ENCODE results near the gene ZFYVE21. TPM values are rescaled to one million over a fixed set of nuclear protein-coding genes. Genes with fewer than 3 reads are reported as not detected.
A peak's percentile ranks its signal among the peaks of the same experiment; 100 is the strongest.

Gene ZFYVE21
- total RNA-seq, 4 donors from 2014 or later = 168 to 190 (median 177) TPM

DNA sequence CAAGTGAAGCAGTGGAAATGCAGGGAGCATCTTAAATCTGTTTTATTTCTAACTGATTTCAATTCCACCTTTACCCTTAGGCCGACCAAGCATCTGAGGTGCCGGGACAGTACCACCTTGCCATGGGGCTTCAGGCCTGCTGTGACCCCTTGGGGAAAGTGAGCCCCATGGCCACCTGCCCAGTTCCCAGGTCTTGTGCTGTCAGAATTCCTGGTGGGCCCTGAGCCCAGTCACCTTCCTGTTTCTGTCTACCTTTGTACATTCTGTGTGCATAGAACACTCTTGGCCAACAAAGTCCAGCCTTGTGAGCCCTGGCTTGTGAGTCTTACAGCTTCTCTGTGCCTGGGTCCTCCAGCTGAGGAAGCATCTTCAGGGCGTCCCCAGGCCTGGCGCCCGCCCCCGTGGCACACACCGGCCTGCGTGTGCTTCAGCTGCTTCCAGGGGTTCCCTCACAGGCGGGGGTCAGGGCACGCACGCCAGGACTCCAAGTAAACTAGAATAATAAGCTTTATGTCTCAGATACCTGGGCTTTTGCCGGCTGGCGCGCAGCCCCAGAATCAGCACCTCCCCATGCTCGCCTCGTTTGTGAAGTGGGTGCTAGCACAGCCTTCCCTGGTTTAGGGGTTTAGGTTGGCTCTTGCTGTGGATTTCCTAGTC is 10.3 kb downstream of the ZFYVE21 start:
- H3K27ac ChIP-seq = no peak overlapping the region
- peaks cover 48% of the 10 kb centered on the region for H3K36me3 ChIP-seq
- no peaks in the 10 kb centered on the region for H3K27me3 ChIP-seq
- no peaks in the 10 kb centered on the region for H3K9me3 ChIP-seq
- H3K4me3 ChIP-seq = no peak overlapping the region
- WGBS = 86% methylated on average over 6 of the region's 16 CpGs
- TF ChIP-seq EP300 (IDR thresholded peaks at IDR 0.05) = no peak
- TF ChIP-seq, protein P1, sequence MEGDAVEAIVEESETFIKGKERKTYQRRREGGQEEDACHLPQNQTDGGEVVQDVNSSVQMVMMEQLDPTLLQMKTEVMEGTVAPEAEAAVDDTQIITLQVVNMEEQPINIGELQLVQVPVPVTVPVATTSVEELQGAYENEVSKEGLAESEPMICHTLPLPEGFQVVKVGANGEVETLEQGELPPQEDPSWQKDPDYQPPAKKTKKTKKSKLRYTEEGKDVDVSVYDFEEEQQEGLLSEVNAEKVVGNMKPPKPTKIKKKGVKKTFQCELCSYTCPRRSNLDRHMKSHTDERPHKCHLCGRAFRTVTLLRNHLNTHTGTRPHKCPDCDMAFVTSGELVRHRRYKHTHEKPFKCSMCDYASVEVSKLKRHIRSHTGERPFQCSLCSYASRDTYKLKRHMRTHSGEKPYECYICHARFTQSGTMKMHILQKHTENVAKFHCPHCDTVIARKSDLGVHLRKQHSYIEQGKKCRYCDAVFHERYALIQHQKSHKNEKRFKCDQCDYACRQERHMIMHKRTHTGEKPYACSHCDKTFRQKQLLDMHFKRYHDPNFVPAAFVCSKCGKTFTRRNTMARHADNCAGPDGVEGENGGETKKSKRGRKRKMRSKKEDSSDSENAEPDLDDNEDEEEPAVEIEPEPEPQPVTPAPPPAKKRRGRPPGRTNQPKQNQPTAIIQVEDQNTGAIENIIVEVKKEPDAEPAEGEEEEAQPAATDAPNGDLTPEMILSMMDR (IDR thresholded peaks at IDR 0.05) = no peak
- DNase-seq (ENCODE audit: low spot score in 2 of 2) = no peak
- H3K4me1 ChIP-seq = peaks cover 63% of the 10 kb centered on the region

DNA sequence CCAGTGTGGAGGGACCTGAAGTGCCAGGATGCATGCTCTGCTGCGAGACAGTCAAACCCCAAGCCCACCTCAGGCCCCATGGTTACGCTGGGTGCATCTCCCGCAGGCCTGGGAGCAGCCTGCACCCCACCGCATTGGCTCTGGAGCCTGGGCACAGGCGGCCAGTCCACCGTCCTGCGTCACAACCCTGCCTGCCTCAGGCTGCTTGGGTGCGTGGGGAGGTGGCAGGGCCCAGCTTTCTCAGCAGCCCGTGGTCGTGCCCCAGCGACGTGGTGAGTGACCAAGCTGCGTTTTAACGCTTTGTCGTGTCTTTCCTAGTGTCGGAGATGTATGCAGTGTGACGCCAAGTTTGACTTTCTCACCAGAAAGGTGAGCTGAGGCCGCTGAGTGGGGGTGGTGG is 10.9 kb downstream of the ZFYVE21 start:
- H3K4me1 ChIP-seq = peaks cover 57% of the 10 kb centered on the region

DNA sequence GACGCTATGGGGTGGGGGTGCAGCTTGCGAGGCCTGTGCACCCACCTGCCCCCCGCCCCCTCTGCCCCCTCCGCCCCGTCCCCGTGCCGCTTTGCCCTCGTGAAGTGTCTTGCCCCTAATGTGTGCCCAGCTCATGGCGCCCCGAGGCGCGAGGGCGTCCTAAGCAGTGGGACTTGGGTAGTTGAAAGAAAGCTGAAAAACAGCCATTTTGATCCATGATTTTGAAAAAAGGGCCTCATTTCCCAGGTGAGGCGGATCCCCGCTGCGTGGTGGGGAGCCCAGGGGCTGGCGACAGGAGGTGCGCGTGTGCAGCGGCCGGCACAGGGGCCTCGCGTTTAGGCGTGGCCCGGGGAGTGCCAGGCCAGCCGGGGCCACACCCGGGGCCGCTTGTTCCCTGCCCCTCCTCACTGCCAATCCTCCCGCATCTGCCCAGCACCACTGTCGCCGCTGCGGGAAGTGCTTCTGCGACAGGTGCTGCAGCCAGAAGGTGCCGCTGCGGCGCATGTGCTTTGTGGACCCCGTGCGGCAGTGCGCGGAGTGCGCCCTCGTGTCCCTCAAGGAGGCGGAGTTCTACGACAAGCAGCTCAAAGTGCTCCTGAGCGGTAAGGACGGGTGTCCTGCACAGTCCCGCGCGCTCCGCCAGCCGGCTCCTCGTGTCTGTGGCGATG is 11.8 kb downstream of the ZFYVE21 start:
- H3K36me3 ChIP-seq = peaks cover 54% of the 10 kb centered on the region
- H3K27me3 ChIP-seq = no peaks in the 10 kb centered on the region
- 84% methylated on average over 35 of the region's 53 CpGs for WGBS
- H3K9me3 ChIP-seq = no peaks in the 10 kb centered on the region
- no peak overlapping the region for H3K27ac ChIP-seq
- H3K4me1 ChIP-seq = peaks cover 58% of the 10 kb centered on the region
- H3K4me3 ChIP-seq = no peak overlapping the region
- DNase-seq (ENCODE audit: low spot score in 2 of 2) = no peak
- no peak for TF ChIP-seq POLR2A (IDR thresholded peaks at IDR 0.05)
- TF ChIP-seq, protein P1 (IDR thresholded peaks at IDR 0.05) = no peak

More for the DNA sequence above, 10.9 kb downstream of the ZFYVE21 start:
- DNase-seq (ENCODE audit: low spot score in 2 of 2) = no peak
- H3K27me3 ChIP-seq = no peaks in the 10 kb centered on the region
- no peak overlapping the region for H3K27ac ChIP-seq
- peaks cover 48% of the 10 kb centered on the region for H3K36me3 ChIP-seq
- 98% methylated on average over 9 of the region's 18 CpGs for WGBS
- no peak overlapping the region for H3K4me3 ChIP-seq
- no peak for TF ChIP-seq POLR2A (IDR thresholded peaks at IDR 0.05)
- TF ChIP-seq, protein P1 (IDR thresholded peaks at IDR 0.05) = no peak
- no peak for TF ChIP-seq POLR2AphosphoS5 (IDR thresholded peaks at IDR 0.05)
- TF ChIP-seq EP300 (IDR thresholded peaks at IDR 0.05) = no peak
- no peaks in the 10 kb centered on the region for H3K9me3 ChIP-seq

DNA sequence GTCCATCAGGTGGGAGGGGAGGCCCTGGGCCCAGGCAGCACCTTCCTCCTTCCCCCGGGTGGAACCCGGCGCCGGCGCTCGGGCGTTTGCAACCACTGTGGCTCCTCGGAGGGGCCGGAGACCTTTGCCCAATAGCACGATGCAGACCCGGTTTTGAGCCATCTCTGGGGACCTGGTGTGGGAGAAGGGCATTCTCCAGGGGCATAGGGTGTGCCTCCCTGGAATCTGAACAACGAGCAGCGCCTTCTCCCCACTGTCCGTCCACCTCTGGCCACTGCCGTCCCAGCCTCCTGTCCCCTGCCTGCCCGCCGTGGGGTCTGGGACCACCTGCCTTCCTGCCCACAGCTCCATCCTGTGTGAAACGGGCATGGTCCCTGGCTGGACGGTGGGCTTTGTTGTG is 12.5 kb downstream of the ZFYVE21 start:
- Histone ChIP-seq H3K27ac (peak overlapping the region; percentile 39), H3K4me3 (no peak overlapping the region), H3K4me1 (peaks cover 58% of the 10 kb centered on the region), H3K27me3 (no peaks in the 10 kb centered on the region), H3K9me3 (no peaks in the 10 kb centered on the region), H3K36me3 (peaks cover 59% of the 10 kb centered on the region)
- TF ChIP-seq EP300 (IDR thresholded peaks at IDR 0.05) (no peak), POLR2A (IDR thresholded peaks at IDR 0.05) (no peak), POLR2AphosphoS5 (IDR thresholded peaks at IDR 0.05) (no peak)
- TF ChIP-seq, protein P1 (IDR thresholded peaks at IDR 0.05) = no peak
- no peak for DNase-seq (ENCODE audit: low spot score in 2 of 2)
- whole genome bisulfite sequencing = 96% methylated on average over 13 of the region's 19 CpGs

DNA sequence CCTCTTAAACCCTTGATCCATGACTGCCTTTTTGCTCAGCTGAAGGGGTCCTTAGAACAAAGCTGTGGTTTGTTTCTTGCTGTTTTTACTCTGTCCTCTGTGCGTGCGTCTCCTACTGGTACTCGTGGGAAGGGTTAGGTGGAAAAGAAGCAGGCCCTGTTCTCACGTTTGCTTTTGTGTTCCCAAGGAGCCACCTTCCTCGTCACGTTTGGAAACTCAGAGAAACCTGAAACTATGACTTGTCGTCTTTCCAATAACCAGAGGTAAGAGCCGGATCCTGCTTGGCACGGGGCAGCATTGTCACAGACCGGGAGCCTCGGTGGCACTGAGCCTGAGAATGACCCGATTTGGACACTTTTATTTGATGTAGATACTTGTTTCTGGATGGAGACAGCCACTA is 13.1 kb downstream of the ZFYVE21 start:
- DNase-seq (ENCODE audit: low spot score in 2 of 2) = no peak
- 66% methylated on average over 12 of the region's 12 CpGs for WGBS
- no peaks in the 10 kb centered on the region for H3K9me3 ChIP-seq
- H3K36me3 ChIP-seq = peaks cover 65% of the 10 kb centered on the region
- peaks cover 58% of the 10 kb centered on the region for H3K4me1 ChIP-seq
- H3K27me3 ChIP-seq = no peaks in the 10 kb centered on the region
- TF ChIP-seq EP300 (IDR thresholded peaks at IDR 0.05) (no peak), POLR2A (IDR thresholded peaks at IDR 0.05) (no peak), POLR2AphosphoS5 (IDR thresholded peaks at IDR 0.05) (no peak)
- TF ChIP-seq, protein P1 (IDR thresholded peaks at IDR 0.05) = no peak
- H3K4me3 ChIP-seq = no peak overlapping the region
- H3K27ac ChIP-seq = peak overlapping the region; percentile 39
